ENCODE results near the gene UBL4B.

DNA sequence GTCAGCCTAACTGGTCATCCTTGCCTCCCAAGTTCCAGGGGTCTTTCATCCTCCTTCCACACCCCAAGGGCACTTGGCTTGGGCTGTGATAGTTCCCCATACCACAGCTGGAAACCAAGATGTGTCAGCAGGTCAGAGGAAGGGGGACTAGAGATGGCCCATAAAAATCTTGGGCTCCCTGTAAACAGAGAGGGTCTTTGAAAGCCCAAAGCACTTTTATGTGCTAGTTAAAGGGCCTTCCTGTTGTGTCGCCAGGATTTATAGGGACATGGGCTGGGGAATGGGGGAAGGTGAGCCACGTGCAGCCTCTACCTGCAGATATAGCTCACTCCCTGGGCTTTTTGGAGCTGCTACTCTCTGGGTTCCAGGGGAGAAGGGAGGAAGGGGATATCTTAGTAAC is 11.9 kb upstream of the UBL4B start:
- TF ChIP-seq, protein P1, sequence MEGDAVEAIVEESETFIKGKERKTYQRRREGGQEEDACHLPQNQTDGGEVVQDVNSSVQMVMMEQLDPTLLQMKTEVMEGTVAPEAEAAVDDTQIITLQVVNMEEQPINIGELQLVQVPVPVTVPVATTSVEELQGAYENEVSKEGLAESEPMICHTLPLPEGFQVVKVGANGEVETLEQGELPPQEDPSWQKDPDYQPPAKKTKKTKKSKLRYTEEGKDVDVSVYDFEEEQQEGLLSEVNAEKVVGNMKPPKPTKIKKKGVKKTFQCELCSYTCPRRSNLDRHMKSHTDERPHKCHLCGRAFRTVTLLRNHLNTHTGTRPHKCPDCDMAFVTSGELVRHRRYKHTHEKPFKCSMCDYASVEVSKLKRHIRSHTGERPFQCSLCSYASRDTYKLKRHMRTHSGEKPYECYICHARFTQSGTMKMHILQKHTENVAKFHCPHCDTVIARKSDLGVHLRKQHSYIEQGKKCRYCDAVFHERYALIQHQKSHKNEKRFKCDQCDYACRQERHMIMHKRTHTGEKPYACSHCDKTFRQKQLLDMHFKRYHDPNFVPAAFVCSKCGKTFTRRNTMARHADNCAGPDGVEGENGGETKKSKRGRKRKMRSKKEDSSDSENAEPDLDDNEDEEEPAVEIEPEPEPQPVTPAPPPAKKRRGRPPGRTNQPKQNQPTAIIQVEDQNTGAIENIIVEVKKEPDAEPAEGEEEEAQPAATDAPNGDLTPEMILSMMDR (IDR thresholded peaks at IDR 0.05): no peak
- TF ChIP-seq EZH2 (IDR thresholded peaks at IDR 0.05; ENCODE audit: borderline replicate concordance, insufficient read depth, low read depth, low read length, poor library complexity, severe bottlenecking): no peak
